Stimulated activated CD4-positive, alpha-beta T cell treated with anti-CD3 and anti-CD28 coated beads, Interleukin-15, amount 100 ng/mL, for 48 hours (primary cell): Measurements from ENCODE around the gene ZSCAN10.
"Not testable (repeated sequence)": the region's sequence is repeated elsewhere in the genome, so short reads cannot be mapped to it uniquely, and the experiment has no call there.

ENCODE experiments used
- DNase-seq, 2 donors: peaks; one replicate each; pipeline ENCODE4 v3.0.0-alpha.2; 2020; ENCODE audit warnings: low read depth in 2 of 2

ZSCAN10 gene

DNA sequence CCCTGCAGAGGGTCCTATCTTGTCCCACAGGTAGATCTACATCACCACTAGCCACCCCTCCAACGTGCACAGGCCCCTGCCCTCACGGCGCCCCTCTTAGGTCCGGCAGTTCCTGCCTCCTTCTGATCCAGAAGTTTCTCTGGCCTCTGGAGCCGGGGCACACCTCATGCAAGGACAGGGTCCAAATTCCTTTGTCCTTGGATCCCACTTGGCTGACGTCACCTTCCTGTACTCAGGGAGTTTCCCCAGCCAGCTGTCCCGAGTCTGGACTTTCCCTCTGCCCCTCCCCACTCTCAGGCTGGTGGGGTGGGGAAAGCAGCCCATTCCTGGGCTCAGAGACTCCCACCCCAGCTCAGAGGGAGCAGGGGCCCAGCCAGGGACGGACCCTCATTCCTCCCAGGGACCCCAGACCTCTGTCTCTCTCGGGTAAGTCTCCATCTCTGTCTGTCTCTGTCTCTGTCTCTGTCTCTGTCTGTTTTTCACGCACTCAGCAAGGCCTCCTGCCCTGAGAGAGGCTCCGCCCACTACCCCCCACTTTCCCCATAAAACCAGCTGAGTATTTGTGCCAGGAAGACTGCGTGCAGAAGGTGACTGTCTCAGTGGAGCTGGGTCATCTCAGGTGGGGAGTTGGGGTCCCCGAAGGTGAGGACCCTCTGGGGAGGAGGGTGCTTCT is 33.9 kb downstream of the ZSCAN10 start, which contains the start of gene IL32:
Gene IL32, plus strand, starts transcription at position 572 of the 673 bp plus-strand sequence. CDS start 172 bp downstream, outside the sequence.
- DNase-seq: peak in 1 of 2 donors; percentile 72

- DNase-seq: no peak
These were observed 35.3 kb downstream of the ZSCAN10 start for GRCh38 chr16:3063625-3064386.

GRCh38 chr16:3062553-3062952 is 36.5 kb downstream of the ZSCAN10 start:
- DNase-seq: no peak

- DNase-seq: no peak
These were observed 38.6 kb downstream of the ZSCAN10 start for GRCh38 chr16:3060339-3061127.

DNA sequence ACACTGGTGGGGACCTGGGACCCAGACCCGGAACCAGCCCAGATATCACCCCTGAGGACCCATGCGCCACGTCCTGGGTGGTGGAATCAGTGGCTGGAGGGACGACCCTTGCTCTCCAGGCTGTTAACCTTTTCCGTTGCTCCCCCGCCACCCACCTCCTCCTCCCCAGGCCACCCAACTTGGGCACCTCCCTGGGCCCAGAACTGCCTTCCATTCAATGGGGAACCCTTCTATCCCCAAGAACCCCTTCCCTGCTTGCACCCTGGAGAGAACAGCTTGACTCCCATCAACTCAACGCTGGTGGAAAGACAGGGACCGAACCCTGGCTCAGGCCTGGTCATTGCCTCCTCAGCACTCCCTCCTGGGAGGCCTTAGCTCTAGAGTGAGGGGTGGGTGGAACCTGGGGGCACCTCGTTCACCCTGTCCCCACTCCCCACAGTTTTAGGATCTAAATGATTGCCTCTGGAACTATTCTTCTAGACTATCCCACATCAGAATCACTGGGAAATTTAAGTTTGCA is 39.3 kb downstream of the ZSCAN10 start:
- DNase-seq: no peak

- peak; percentile 71 to 88 for DNase-seq
These were observed 39.9 kb downstream of the ZSCAN10 start for GRCh38 chr16:3059041-3059722.

- peak in 1 of 2 donors; percentile 43 for DNase-seq
These were observed 40.7 kb downstream of the ZSCAN10 start for GRCh38 chr16:3058139-3059030.

DNA sequence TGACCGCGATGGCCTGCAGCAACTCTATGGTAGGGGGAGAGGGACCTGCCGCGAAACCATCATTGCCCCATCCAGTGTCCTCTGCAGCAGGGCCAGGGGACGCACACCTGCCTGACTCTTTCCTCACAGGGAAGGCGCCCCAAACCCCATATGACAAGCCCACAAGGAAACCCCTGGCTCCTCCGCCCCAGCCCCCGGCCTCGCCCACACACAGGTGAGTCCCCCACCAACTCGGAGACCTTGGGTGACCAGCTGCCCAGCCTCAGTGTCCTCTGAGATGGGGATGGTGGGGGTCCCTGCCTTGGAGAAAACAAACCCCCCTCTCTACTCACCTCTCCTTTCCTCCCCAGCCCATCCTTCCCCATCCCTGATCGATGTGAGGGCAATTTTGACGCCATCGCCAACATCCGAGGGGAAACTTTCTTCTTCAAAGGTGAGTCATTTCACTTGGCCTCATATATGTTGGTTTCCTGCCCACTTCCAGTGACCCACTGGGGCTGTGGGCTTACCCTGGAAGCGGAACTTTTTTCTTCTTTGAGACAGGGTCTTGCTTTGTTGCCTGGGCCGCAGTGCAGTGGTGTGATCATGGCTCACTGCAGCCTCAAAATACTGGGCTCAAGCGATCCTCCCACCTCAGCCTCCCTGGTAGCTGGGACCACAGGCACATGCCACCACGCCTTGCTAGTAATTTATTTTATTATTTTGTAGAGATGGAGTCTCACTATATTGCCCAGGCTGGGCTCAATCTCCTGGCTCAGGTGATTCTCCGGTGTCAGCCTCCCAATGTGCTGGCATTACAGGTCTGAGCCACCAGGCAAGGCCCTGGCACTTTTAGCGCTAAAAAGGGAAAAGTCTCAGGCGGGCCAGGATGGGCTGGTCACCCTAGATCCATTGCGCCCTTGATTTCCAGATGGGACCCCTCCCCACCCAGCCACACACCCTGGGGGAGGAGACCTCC is 41.6 kb downstream of the ZSCAN10 start:
- DNase-seq: no peak

GRCh38 chr16:3056336-3057180 is 42.5 kb downstream of the ZSCAN10 start:
- no peak for DNase-seq

GRCh38 chr16:3055734-3056115 is 43.4 kb downstream of the ZSCAN10 start:
- DNase-seq: not testable (repeated sequence)

GRCh38 chr16:3054965-3055733 is 43.9 kb downstream of the ZSCAN10 start:
- no peak for DNase-seq

GRCh38 chr16:3053330-3053710 is 45.8 kb downstream of the ZSCAN10 start:
- not testable (repeated sequence) for DNase-seq

DNA sequence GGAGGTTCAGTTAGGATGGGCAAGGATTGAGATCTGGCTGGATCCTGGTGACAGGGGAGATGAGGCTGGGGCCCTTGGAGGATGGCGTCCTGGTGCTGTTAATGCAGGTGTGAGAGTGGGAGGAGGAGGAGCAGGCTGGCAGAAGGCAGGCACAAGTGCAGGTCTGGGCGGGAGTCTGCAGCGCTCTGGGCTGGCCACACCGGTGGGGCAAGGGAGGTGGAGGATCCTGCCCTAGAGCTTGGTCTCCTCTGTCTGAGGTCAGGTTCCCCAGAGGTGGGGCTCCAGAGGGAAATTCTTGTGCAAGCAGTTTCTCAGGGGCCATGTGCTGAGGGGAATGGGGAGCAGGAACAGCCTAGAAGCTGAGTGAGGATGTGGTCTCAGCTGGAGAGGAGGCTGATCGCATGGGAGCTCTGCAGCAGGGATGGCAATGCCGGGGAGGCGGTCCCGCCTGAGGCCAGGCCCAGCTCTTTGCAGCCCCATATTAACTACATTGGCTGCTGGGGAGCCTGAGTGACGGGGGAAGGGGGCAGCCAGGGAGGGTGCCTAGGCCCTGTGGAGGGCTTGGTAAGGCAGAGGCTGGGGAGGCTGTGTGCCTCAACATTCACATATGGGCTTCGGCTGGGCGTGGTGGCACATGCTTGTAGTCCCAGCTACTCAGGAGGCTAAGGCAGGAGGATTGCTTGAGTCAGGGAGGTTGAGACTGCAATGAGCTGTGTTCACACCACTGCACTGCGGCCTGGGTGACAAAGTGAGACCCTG is 46.3 kb downstream of the ZSCAN10 start:
- DNase-seq: not testable (repeated sequence)

GRCh38 chr16:3051494-3051893 is 47.6 kb downstream of the ZSCAN10 start:
- DNase-seq: no peak

- no peak for DNase-seq
These were observed 48.1 kb downstream of the ZSCAN10 start for GRCh38 chr16:3051009-3051408.

DNA sequence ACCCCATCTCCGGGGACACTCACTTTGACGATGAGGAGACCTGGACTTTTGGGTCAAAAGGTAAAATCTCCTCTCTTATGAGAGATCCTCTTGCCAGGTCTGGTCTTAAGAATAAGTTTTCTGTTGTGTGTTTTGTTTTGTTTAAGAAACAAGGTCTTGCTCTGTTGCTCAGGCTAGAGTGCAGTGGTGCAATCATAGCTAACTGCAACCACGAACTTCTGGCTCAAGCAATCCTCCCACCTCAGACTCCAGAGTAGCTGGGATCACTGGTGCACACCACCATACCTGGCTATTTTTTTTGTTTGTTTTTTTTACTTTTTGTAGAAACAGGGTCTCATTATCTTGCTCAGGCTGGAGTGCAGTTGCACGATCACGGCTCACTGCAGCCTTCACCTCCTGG is 48.6 kb downstream of the ZSCAN10 start:
- DNase-seq: no peak

- DNase-seq: no peak
These were observed 49.1 kb downstream of the ZSCAN10 start for GRCh38 chr16:3049921-3050481.
